ENCODE measurements around the gene BACH2.
A peak's percentile ranks its signal among the peaks of the same experiment; 100 is the strongest.
"Not testable (repeated sequence)": the region's sequence is repeated elsewhere in the genome, so short reads cannot be mapped to it uniquely, and the experiment has no call there.

Gene BACH2

GRCh38 chr6:90119618-90120017, 177.0 kb downstream of the BACH2 start:
- DNase-seq, result no peak

- DNase-seq, result no peak
Measured at GRCh38 chr6:90118581-90118980, 178.1 kb downstream of the BACH2 start.

DNA sequence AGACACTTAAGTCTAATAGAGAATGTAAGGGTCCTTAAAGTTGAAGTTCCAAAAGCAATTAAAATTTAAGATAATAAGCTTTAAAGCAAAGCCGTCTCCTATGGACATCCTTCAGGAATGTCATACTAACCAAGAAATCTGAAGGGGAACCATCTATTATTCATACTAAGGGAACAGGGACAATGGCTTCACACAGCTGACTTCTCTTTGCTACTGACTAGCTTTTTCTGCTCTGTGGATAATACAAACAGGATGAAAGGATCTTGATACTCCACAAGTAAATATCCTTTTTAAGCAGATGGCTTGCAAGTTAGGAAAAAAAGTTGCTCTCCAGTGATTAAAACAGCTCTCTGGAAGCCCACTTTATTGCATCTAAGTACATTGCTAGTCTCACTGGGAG, 178.6 kb downstream of the BACH2 start:
- no peak for DNase-seq

- DNase-seq, result not testable (repeated sequence)
Measured at GRCh38 chr6:90116126-90116525, 180.5 kb downstream of the BACH2 start.

- no peak for DNase-seq
Measured at GRCh38 chr6:90113389-90113788, 183.3 kb downstream of the BACH2 start.

- DNase-seq, result no peak
Measured at GRCh38 chr6:90111387-90111786, 185.3 kb downstream of the BACH2 start.

DNA sequence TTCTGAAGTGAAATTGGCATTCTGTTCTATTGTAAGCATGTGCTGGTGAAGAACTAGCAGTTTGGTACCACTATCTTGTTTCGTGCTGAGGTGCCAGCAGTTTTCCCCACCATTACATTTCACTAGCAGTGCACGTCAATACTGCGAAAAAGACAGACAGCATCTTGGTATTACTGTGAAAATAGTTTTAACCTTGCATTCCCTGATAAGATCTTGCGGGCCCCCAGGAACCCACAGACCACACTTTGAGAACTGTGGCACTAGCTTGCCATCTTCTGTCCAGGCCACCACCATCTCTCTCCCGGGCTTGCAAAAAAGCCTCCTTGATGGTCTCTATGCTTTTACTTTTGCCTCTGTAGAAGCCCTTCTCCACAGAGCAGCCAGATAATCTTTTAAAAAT, 185.7 kb downstream of the BACH2 start:
- DNase-seq, result peak; percentile 67

- no peak for DNase-seq
Measured at GRCh38 chr6:90109141-90109540, 187.5 kb downstream of the BACH2 start.

DNA sequence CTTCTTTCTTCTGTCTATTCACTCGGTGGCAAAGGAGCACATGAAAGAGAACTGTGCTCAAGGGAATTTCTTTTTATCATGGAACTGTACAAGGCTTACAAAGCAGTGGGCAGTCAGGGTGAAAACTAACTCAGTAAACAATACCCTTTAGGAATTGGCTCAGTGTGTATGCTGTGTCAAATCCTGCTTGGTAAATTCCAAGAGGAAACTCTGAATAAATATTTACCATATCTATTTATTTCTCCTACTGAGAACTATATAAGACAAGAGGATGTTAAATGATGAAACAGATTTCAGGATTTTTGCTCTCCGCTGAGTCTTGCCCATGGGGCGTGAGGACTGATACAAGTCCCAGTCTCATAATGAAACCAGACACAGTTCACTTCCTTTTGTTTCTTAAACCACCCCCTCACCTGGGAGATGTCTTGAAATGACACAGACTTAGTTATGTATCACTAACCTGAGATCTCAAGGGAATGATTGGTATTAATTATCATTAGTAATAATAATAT, 188.8 kb downstream of the BACH2 start:
- DNase-seq, result no peak

- DNase-seq, result no peak
Measured at GRCh38 chr6:90107371-90107770, 189.3 kb downstream of the BACH2 start.

- DNase-seq, result no peak
Measured at GRCh38 chr6:90106449-90106848, 190.2 kb downstream of the BACH2 start.

- no peak for DNase-seq
Measured at GRCh38 chr6:90105506-90106170, 191.0 kb downstream of the BACH2 start.

DNA sequence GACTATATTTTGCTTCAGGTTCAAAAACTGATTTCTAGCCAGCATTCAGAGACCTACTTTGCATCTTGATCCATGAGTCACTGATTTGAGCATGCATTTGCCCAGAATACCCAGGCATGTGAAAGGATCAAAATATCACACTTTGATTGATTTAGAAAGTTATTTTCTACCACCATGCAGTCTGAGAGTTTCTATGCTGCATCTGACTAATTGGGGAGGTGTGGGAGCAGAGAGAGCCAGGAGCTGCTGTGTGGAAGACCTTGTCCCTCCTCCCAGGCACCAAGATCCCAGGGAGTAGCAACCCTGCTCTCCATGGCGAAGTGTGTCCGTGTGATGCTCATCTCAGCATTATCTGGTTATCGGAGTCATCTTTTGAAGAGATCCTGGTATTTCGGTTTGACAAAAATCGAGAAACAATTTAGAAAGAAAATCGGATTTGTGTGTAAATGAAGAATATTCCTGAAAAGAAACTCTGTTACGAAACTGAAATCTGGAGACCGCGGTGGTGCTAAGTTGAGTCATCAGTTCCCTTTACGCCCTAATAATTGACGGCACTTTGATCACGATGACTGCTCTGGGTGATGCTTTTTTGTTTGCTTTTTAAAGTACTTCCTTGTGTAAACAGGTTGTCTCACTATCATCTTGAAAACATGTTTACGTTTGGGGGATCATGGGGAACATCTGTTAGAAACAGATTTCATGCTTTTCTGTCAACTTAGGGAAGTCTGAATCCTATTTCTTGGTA, 193.4 kb downstream of the BACH2 start:
- DNase-seq, result peak; percentile 56

DNA sequence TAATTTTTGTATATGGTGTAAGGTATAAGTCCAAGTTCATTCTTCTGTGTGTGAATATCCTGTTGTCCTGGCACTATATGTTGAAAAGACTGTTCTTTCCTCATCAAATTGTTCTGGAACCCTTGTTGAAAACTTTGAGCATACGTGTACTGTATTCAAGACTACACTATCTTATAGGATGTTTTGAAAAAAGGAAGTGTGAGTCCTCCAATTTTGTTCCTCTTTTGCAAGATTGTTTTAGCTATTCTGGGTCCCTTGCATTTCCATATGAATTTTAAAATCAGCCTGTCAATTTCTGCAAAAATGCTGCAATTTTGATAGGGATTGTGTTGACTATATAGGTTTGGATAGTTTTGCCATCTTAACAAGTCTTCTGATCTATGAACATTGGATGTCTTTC, 195.2 kb downstream of the BACH2 start:
- DNase-seq, result no peak

GRCh38 chr6:90100059-90100665, 196.5 kb downstream of the BACH2 start:
- DNase-seq, result no peak

DNA sequence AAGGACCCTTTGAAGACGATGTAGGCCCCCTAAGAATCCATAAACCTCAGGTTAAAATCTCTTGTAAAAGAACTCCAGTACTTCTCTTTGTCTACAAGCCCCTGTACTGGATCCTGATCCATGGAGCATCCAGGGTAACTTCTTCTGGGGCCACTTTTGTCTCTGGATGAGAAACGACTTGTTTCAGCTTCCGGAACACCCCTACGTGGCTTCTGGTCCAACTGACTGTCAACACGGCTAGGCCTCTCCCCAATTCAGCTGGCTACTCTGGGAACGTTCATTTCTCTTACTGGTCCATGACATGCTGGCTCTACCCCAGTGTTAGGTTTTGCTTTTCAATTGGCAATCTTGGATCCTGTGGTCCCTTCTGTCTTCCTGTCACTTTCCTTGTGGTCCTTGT, 198.0 kb downstream of the BACH2 start:
- no peak for DNase-seq

- no peak for DNase-seq
Measured at GRCh38 chr6:90098001-90098531, 198.6 kb downstream of the BACH2 start.

GRCh38 chr6:90097356-90097755, 199.3 kb downstream of the BACH2 start:
- DNase-seq, result no peak

DNA sequence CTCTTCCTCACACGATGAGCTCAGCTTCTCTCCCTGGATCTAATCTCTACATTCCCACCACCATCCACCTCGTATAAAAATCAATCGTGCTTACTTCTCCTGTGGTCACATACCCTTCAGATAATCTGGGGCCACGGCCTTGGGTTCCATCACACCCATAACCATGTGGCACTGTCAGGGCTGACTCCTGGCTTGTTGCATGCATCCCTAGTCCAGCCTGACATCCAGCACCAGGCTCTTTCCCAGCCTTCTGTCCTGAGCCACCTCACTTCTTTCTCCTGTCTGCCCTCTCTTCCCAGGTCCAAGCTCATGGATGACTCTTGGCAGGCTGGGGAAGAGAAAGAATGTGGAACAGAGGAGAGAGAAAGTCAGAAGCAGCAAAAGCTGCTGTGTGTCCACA, 199.8 kb downstream of the BACH2 start:
- no peak for DNase-seq

- DNase-seq, result no peak
Measured at GRCh38 chr6:90095788-90096187, 200.9 kb downstream of the BACH2 start.

GRCh38 chr6:90095145-90095544, 201.5 kb downstream of the BACH2 start:
- no peak for DNase-seq

- no peak for DNase-seq
Measured at GRCh38 chr6:90093558-90094073, 203.0 kb downstream of the BACH2 start.

DNA sequence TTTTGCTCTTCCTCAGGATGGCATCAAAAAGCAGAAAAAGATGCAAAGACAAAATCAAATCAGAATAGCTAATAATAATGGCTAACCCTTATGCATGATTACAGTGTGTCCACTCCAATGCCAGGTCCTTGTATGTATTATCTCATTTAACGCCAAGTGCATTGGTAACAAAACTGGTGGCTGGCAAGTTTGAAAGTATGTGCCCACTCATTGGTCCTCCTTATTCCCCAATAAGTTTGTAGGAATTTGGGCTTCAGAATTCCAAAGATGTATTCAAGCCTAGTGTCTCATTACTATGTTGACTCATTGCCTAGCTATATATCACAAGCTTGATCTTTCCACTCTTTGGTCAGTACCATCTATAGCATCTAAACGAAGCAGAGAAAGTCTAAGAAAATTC, 205.8 kb downstream of the BACH2 start:
- DNase-seq, result no peak

- no peak for DNase-seq
Measured at GRCh38 chr6:90088009-90088408, 208.6 kb downstream of the BACH2 start.
